GM23338 (cell line): ENCODE measurements around the gene SLC9A3. TPM values are rescaled to one million over a fixed set of nuclear protein-coding genes. Genes with fewer than 3 reads are reported as not detected.

Source experiments
- ATAC-seq: fragments of 200-7000 bp; cut with Tn5 transposase; 3 replicates; pipeline ENCODE4 v1.9.1; 2020
- DNase-seq: peaks from one replicate; pipeline ENCODE4 v3.0.0-alpha.2; 2015; ENCODE audit warnings: low spot score
- H2AFZ ChIP-seq: fragments of 200-600 bp; sonication (generic); 2 replicates; pipeline ENCODE4 v1.8.0; 2016; ENCODE audit warnings: antibody characterized with exemption, mild to moderate bottlenecking, moderate library complexity
- H3F3A ChIP-seq: fragments of 200-600 bp; sonication (generic); replicated peaks from 2 replicates; pipeline ENCODE4 v1.8.0; 2017; ENCODE audit warnings: antibody characterized with exemption, mixed run types, low read depth
- H3K27ac ChIP-seq: fragments of 200-600 bp; sonication (generic); 2 replicates; pipeline ENCODE4 v1.6.1; 2016; ENCODE audit warnings: low read depth
- H3K27me3 ChIP-seq: fragments of 200-600 bp; sonication (generic); 2 replicates; pipeline ENCODE4 v1.8.0; 2016; ENCODE audit warnings: mild to moderate bottlenecking, mixed run types, moderate library complexity; ENCODE audit not compliant: insufficient read depth
- H3K36me3 ChIP-seq: fragments of 200-600 bp; sonication (generic); 2 replicates; pipeline ENCODE4 v1.8.0; 2016; ENCODE audit warnings: mild to moderate bottlenecking; ENCODE audit not compliant: insufficient read depth
- H3K4me1 ChIP-seq: fragments of 200-600 bp; sonication (generic); 2 replicates; pipeline ENCODE4 v1.8.0; 2016; ENCODE audit warnings: mild to moderate bottlenecking, moderate library complexity; ENCODE audit not compliant: insufficient read depth
- H3K4me2 ChIP-seq: fragments of 200-600 bp; sonication (generic); 2 replicates; pipeline ENCODE4 v1.7.1; 2017; ENCODE audit warnings: mixed run types
- H3K4me3 ChIP-seq: fragments of 200-600 bp; sonication (generic); 2 replicates; pipeline ENCODE4 v1.6.1; 2016; ENCODE audit warnings: mixed run types
- H3K79me2 ChIP-seq: fragments of 200-600 bp; sonication (generic); replicated peaks from 2 replicates; pipeline ENCODE4 v1.8.0; 2017; ENCODE audit warnings: mild to moderate bottlenecking; ENCODE audit not compliant: insufficient read depth
- H3K9me2 ChIP-seq: fragments of 200-600 bp; sonication (generic); 2 replicates; pipeline ENCODE4 v1.8.0; 2017; ENCODE audit not compliant: insufficient read depth
- H4K20me1 ChIP-seq: fragments of 200-600 bp; sonication (generic); replicated peaks from 2 replicates; pipeline ENCODE4 v1.8.0; 2017; ENCODE audit warnings: mild to moderate bottlenecking; ENCODE audit not compliant: insufficient read depth
- H3K27ac Mint-ChIP-seq: 2 replicates; pipeline ENCODE4 v1.8.0; 2020; ENCODE audit warnings: inconsistent platforms, mild to moderate bottlenecking, moderate library complexity, mixed read lengths
- H3K27me3 Mint-ChIP-seq: 3 replicates; pipeline ENCODE4 v1.8.0; 2022; ENCODE audit warnings: low read depth, mild to moderate bottlenecking, moderate library complexity, mixed read lengths, inconsistent platforms; ENCODE audit not compliant: insufficient read depth, poor library complexity
- H3K36me3 Mint-ChIP-seq: 3 replicates; pipeline ENCODE4 v1.8.0; 2021; ENCODE audit warnings: low read depth, mild to moderate bottlenecking, inconsistent platforms, moderate library complexity, mixed read lengths
- H3K4me1 Mint-ChIP-seq: 3 replicates; pipeline ENCODE4 v1.8.0; 2020; ENCODE audit warnings: mild to moderate bottlenecking, inconsistent platforms, mixed read lengths
- H3K4me3 Mint-ChIP-seq: 3 replicates; pipeline ENCODE4 v1.8.0; 2021; ENCODE audit warnings: moderate library complexity, mild to moderate bottlenecking, inconsistent platforms, mixed read lengths
- H3K9me3 Mint-ChIP-seq: 3 replicates; pipeline ENCODE4 v1.8.0; 2020; ENCODE audit warnings: moderate library complexity, mild to moderate bottlenecking, inconsistent platforms, mixed read lengths
- CREB1 ChIP-seq: fragments of 250-450 bp; sonication (Bioruptor Pico); IDR thresholded peaks from 2 replicates; pipeline ENCODE4 v1.5.0; 2020; ENCODE audit warnings: low read depth, mild to moderate bottlenecking, moderate library complexity
- CTCF ChIP-seq, 2 experiments: fragments of 200-600 bp in 1 of 2; sonication (generic) in 1 of 2; conservative IDR thresholded peaks; 2 replicates each; pipeline versions ENCODE4 v1.5.1 to v1.6.1; 2016 to 2017; ENCODE audit warnings: antibody characterized with exemption in 2 of 2, low read depth in 2 of 2, mild to moderate bottlenecking in 2 of 2, moderate library complexity in 1 of 2
- EZH2 ChIP-seq: fragments of 200-600 bp; sonication (generic); IDR thresholded peaks from one replicate; pipeline ENCODE4 v1.8.0; 2017; ENCODE audit warnings: antibody characterized with exemption, mild to moderate bottlenecking, low read depth; ENCODE audit not compliant: unreplicated experiment
- EZH2phosphoT487 ChIP-seq: fragments of 200-600 bp; sonication (generic); IDR thresholded peaks from one replicate; pipeline ENCODE4 v1.8.1; 2018; ENCODE audit warnings: antibody characterized with exemption; ENCODE audit not compliant: unreplicated experiment
- JUNB ChIP-seq: IDR thresholded peaks from one replicate; pipeline ENCODE4 v1.6.1; 2016; ENCODE audit warnings: antibody characterized with exemption; ENCODE audit not compliant: unreplicated experiment
- NANOG ChIP-seq: IDR thresholded peaks from 2 replicates; pipeline ENCODE4 v1.6.1; 2016; ENCODE audit warnings: antibody characterized with exemption, borderline replicate concordance
- POLR2AphosphoS5 ChIP-seq: IDR thresholded peaks from 2 replicates; pipeline ENCODE4 v1.6.1; 2016; ENCODE audit warnings: antibody characterized with exemption, low read depth
- STAT1 ChIP-seq: IDR thresholded peaks from one replicate; pipeline ENCODE4 v1.6.1; 2016; ENCODE audit warnings: antibody characterized with exemption; ENCODE audit not compliant: unreplicated experiment
- ZNF114 ChIP-seq: fragments of 250-450 bp; sonication (Bioruptor Pico); IDR thresholded peaks from 2 replicates; pipeline ENCODE4 v1.5.0; 2020; ENCODE audit warnings: mild to moderate bottlenecking, moderate library complexity
- ZNF331 ChIP-seq: fragments of 250-450 bp; sonication (Bioruptor Pico); IDR thresholded peaks from 2 replicates; pipeline ENCODE4 v1.5.0; 2020; ENCODE audit warnings: low read depth, mild to moderate bottlenecking, moderate library complexity
- polyA plus RNA-seq: library from polyadenylated mRNA; unstranded; fragments of >200 nt; fragmentation: Nextera tagmentation; extraction: Ambion mirVana; gene quantifications from 2 replicates; pipeline ENCODE4 v1.2.1, GENCODE V29; 2016
- total RNA-seq: library from RNA; depleted of rRNA; stranded (reverse); fragments of >200 nt; shearing (Covaris generic); gene quantifications from 2 replicates; pipeline ENCODE4 v1.2.3, GENCODE V29; 2014
- TF ChIP-seq, protein P1 (sequence below): IDR thresholded peaks from 2 replicates; pipeline ENCODE4 v1.6.1; 2016; ENCODE audit warnings: antibody characterized with exemption
- TF ChIP-seq, protein P2 (sequence below): IDR thresholded peaks from one replicate; pipeline ENCODE4 v1.6.1; 2018; ENCODE audit warnings: antibody characterized with exemption; ENCODE audit not compliant: unreplicated experiment
- TF ChIP-seq, protein P3 (sequence below): fragments of 250-450 bp; sonication (Bioruptor Pico); IDR thresholded peaks from 2 replicates; pipeline ENCODE4 v1.5.0; 2020; ENCODE audit warnings: mild to moderate bottlenecking, moderate library complexity

Gene SLC9A3
- total and polyA plus RNA-seq, 2 experiments from 2014 or later, result 0.39 to 3.1 TPM

GRCh38 chr5:483011-483410 lies 41.2 kb downstream of the SLC9A3 start:
- no peaks in the 10 kb centered on the region for H3K36me3 Mint-ChIP-seq
- no peaks in the 10 kb centered on the region for H3K9me3 Mint-ChIP-seq
- H2AFZ ChIP-seq, result no peak overlapping the region
- no peaks in the 10 kb centered on the region for H3K79me2 ChIP-seq
- no peak overlapping the region for H3K27ac ChIP-seq
- DNase-seq, result no peak
- H3K27ac Mint-ChIP-seq, result no peak overlapping the region
- H3K27me3 ChIP-seq, result no peaks in the 10 kb centered on the region
- H3K4me3 ChIP-seq, result no peak overlapping the region
- H3K36me3 ChIP-seq, result no peaks in the 10 kb centered on the region
- H3K27me3 Mint-ChIP-seq, result peaks cover 10% of the 10 kb centered on the region
- no peak overlapping the region for H3K4me2 ChIP-seq
- no peaks in the 10 kb centered on the region for H3K4me1 Mint-ChIP-seq
- H3F3A ChIP-seq, result no peaks in the 10 kb centered on the region
- H3K9me2 ChIP-seq, result no peaks in the 10 kb centered on the region
- H3K4me1 ChIP-seq, result no peaks in the 10 kb centered on the region
- TF ChIP-seq POLR2AphosphoS5, result no peak
- no peak for TF ChIP-seq JUNB
- TF ChIP-seq, protein P1, sequence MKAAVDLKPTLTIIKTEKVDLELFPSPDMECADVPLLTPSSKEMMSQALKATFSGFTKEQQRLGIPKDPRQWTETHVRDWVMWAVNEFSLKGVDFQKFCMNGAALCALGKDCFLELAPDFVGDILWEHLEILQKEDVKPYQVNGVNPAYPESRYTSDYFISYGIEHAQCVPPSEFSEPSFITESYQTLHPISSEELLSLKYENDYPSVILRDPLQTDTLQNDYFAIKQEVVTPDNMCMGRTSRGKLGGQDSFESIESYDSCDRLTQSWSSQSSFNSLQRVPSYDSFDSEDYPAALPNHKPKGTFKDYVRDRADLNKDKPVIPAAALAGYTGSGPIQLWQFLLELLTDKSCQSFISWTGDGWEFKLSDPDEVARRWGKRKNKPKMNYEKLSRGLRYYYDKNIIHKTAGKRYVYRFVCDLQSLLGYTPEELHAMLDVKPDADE, result no peak
- TF ChIP-seq, protein P2, sequence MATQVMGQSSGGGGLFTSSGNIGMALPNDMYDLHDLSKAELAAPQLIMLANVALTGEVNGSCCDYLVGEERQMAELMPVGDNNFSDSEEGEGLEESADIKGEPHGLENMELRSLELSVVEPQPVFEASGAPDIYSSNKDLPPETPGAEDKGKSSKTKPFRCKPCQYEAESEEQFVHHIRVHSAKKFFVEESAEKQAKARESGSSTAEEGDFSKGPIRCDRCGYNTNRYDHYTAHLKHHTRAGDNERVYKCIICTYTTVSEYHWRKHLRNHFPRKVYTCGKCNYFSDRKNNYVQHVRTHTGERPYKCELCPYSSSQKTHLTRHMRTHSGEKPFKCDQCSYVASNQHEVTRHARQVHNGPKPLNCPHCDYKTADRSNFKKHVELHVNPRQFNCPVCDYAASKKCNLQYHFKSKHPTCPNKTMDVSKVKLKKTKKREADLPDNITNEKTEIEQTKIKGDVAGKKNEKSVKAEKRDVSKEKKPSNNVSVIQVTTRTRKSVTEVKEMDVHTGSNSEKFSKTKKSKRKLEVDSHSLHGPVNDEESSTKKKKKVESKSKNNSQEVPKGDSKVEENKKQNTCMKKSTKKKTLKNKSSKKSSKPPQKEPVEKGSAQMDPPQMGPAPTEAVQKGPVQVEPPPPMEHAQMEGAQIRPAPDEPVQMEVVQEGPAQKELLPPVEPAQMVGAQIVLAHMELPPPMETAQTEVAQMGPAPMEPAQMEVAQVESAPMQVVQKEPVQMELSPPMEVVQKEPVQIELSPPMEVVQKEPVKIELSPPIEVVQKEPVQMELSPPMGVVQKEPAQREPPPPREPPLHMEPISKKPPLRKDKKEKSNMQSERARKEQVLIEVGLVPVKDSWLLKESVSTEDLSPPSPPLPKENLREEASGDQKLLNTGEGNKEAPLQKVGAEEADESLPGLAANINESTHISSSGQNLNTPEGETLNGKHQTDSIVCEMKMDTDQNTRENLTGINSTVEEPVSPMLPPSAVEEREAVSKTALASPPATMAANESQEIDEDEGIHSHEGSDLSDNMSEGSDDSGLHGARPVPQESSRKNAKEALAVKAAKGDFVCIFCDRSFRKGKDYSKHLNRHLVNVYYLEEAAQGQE, result no peak
- TF ChIP-seq CREB1, result no peak
- TF ChIP-seq CTCF (conservative IDR thresholded peaks at IDR 0.05; ENCODE audit: low read depth in 2 of 2), result no peak
- TF ChIP-seq EZH2, result no peak
- no peak for TF ChIP-seq ZNF331 (CRISPR knock-in tag)
- no peak for TF ChIP-seq NANOG
- no peak for TF ChIP-seq STAT1
- no peak for TF ChIP-seq ZNF114 (CRISPR knock-in tag)
- no peak for TF ChIP-seq EZH2phosphoT487
- TF ChIP-seq, protein P3, sequence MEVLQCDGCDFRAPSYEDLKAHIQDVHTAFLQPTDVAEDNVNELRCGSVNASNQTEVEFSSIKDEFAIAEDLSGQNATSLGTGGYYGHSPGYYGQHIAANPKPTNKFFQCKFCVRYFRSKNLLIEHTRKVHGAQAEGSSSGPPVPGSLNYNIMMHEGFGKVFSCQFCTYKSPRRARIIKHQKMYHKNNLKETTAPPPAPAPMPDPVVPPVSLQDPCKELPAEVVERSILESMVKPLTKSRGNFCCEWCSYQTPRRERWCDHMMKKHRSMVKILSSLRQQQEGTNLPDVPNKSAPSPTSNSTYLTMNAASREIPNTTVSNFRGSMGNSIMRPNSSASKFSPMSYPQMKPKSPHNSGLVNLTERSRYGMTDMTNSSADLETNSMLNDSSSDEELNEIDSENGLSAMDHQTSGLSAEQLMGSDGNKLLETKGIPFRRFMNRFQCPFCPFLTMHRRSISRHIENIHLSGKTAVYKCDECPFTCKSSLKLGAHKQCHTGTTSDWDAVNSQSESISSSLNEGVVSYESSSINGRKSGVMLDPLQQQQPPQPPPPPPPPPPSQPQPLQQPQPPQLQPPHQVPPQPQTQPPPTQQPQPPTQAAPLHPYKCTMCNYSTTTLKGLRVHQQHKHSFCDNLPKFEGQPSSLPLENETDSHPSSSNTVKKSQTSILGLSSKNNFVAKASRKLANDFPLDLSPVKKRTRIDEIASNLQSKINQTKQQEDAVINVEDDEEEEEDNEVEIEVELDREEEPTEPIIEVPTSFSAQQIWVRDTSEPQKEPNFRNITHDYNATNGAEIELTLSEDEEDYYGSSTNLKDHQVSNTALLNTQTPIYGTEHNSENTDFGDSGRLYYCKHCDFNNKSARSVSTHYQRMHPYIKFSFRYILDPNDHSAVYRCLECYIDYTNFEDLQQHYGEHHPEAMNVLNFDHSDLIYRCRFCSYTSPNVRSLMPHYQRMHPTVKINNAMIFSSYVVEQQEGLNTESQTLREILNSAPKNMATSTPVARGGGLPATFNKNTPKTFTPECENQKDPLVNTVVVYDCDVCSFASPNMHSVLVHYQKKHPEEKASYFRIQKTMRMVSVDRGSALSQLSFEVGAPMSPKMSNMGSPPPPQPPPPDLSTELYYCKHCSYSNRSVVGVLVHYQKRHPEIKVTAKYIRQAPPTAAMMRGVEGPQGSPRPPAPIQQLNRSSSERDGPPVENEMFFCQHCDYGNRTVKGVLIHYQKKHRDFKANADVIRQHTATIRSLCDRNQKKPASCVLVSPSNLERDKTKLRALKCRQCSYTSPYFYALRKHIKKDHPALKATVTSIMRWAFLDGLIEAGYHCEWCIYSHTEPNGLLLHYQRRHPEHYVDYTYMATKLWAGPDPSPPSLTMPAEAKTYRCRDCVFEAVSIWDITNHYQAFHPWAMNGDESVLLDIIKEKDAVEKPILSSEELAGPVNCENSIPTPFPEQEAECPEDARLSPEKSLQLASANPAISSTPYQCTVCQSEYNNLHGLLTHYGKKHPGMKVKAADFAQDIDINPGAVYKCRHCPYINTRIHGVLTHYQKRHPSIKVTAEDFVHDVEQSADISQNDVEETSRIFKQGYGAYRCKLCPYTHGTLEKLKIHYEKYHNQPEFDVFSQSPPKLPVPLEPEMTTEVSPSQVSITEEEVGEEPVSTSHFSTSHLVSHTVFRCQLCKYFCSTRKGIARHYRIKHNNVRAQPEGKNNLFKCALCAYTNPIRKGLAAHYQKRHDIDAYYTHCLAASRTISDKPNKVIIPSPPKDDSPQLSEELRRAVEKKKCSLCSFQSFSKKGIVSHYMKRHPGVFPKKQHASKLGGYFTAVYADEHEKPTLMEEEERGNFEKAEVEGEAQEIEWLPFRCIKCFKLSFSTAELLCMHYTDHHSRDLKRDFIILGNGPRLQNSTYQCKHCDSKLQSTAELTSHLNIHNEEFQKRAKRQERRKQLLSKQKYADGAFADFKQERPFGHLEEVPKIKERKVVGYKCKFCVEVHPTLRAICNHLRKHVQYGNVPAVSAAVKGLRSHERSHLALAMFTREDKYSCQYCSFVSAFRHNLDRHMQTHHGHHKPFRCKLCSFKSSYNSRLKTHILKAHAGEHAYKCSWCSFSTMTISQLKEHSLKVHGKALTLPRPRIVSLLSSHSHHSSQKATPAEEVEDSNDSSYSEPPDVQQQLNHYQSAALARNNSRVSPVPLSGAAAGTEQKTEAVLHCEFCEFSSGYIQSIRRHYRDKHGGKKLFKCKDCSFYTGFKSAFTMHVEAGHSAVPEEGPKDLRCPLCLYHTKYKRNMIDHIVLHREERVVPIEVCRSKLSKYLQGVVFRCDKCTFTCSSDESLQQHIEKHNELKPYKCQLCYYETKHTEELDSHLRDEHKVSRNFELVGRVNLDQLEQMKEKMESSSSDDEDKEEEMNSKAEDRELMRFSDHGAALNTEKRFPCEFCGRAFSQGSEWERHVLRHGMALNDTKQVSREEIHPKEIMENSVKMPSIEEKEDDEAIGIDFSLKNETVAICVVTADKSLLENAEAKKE, result no peak
- no peak; the same call in 2 of the 3 replicates for ATAC-seq
- no peaks in the 10 kb centered on the region for H4K20me1 ChIP-seq
- no peak overlapping the region for H3K4me3 Mint-ChIP-seq
